ENCODE results near the gene CHST7. TPM values are rescaled to one million over a fixed set of nuclear protein-coding genes. Genes with fewer than 3 reads are reported as not detected.
A peak's percentile ranks its signal among the peaks of the same experiment; 100 is the strongest.

Gene CHST7
- total RNA-seq, 1 donor from 2014 or later: 54.6 TPM

DNA sequence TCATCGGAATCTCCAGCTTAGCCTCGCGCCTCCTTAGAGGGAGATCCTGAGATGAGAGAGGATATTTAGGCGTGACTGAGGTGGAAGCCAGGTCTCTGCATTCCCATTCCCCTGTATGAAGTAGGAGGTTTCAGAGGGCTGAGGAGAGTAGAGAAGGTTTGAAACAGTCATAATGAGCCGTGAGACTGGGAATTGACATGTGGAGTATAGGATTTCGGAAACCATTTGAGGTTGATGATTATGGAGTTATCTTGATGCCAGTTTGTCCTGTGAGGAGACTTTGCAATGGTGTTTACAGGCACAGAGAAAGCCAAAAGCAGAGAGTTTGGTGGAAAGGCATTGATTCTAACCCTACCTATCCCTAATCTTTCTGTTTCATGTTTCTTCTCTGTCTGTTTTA is 2.0 kb downstream of the CHST7 start:
- peak overlapping the region; percentile 95 for H3K4me3 Mint-ChIP-seq (ENCODE audit: unreplicated experiment)
- DNase-seq (ENCODE audit: low spot score): no peak
- TF ChIP-seq, protein P1, sequence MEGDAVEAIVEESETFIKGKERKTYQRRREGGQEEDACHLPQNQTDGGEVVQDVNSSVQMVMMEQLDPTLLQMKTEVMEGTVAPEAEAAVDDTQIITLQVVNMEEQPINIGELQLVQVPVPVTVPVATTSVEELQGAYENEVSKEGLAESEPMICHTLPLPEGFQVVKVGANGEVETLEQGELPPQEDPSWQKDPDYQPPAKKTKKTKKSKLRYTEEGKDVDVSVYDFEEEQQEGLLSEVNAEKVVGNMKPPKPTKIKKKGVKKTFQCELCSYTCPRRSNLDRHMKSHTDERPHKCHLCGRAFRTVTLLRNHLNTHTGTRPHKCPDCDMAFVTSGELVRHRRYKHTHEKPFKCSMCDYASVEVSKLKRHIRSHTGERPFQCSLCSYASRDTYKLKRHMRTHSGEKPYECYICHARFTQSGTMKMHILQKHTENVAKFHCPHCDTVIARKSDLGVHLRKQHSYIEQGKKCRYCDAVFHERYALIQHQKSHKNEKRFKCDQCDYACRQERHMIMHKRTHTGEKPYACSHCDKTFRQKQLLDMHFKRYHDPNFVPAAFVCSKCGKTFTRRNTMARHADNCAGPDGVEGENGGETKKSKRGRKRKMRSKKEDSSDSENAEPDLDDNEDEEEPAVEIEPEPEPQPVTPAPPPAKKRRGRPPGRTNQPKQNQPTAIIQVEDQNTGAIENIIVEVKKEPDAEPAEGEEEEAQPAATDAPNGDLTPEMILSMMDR (IDR thresholded peaks at IDR 0.05; ENCODE audit: unreplicated experiment): no peak
- peak overlapping the region; percentile 42 for H3K27ac Mint-ChIP-seq (ENCODE audit: unreplicated experiment)
- peaks cover 6% of the 10 kb centered on the region for H3K27me3 Mint-ChIP-seq (ENCODE audit: unreplicated experiment)
- peaks cover 9% of the 10 kb centered on the region for H3K36me3 Mint-ChIP-seq (ENCODE audit: low read depth, unreplicated experiment)
- peaks cover 35% of the 10 kb centered on the region for H3K4me1 Mint-ChIP-seq (ENCODE audit: unreplicated experiment)
- H3K9me3 Mint-ChIP-seq (ENCODE audit: unreplicated experiment): no peaks in the 10 kb centered on the region

DNA sequence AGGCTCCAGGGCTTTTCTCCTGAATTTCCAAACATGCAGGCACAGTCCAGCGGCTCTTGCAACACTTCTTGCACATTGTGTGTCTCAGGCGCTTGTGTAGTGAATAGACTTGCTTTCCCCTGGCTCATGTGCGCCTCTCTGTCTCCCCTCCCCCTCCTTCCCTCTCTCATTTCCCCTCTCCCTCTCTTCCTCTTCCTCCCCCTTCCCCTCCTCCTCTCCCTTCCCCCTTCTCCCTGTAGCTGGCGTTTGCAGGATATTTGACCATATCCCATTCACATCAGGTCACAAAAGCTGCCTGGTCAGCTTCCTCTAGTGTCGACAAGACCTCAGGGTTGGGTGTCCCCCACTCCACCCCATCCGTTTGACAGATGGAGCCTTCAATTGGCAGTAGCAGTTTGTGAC is 2.4 kb downstream of the CHST7 start:
- TF ChIP-seq, protein P1 (IDR thresholded peaks at IDR 0.05; ENCODE audit: unreplicated experiment): no peak
- peaks cover 35% of the 10 kb centered on the region for H3K4me1 Mint-ChIP-seq (ENCODE audit: unreplicated experiment)
- H3K36me3 Mint-ChIP-seq (ENCODE audit: low read depth, unreplicated experiment): peaks cover 9% of the 10 kb centered on the region
- H3K27ac Mint-ChIP-seq (ENCODE audit: unreplicated experiment): peak overlapping the region; percentile 71
- peak overlapping the region; percentile 95 for H3K4me3 Mint-ChIP-seq (ENCODE audit: unreplicated experiment)
- H3K27me3 Mint-ChIP-seq (ENCODE audit: unreplicated experiment): peaks cover 6% of the 10 kb centered on the region
- no peaks in the 10 kb centered on the region for H3K9me3 Mint-ChIP-seq (ENCODE audit: unreplicated experiment)
- DNase-seq (ENCODE audit: low spot score): peak; percentile 12

DNA sequence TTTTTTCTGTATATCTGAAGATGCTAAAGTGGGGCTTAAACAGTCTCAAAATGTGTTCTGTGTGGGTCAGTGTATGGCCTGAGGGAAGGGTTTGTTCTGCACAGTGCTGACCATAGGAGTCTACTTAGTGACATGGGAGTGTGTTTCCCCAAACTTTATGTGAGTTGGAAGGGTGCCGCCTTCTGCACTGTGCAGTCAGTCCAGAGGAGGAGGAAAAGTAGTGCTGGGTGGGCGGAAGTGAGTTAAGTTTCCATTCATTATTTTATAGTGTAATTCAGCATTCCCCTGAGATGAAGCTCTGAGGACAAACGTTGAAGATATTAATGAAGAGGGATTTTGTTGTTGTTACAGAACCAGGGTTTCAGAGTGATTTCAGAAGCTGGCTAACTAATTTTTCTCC is 2.9 kb downstream of the CHST7 start:
- H3K27me3 Mint-ChIP-seq (ENCODE audit: unreplicated experiment): peaks cover 6% of the 10 kb centered on the region
- peaks cover 9% of the 10 kb centered on the region for H3K36me3 Mint-ChIP-seq (ENCODE audit: low read depth, unreplicated experiment)
- H3K27ac Mint-ChIP-seq (ENCODE audit: unreplicated experiment): peak overlapping the region; percentile 71
- TF ChIP-seq, protein P1 (IDR thresholded peaks at IDR 0.05; ENCODE audit: unreplicated experiment): no peak
- H3K9me3 Mint-ChIP-seq (ENCODE audit: unreplicated experiment): no peaks in the 10 kb centered on the region
- H3K4me1 Mint-ChIP-seq (ENCODE audit: unreplicated experiment): peaks cover 35% of the 10 kb centered on the region
- H3K4me3 Mint-ChIP-seq (ENCODE audit: unreplicated experiment): peak overlapping the region; percentile 95
- no peak for DNase-seq (ENCODE audit: low spot score)

DNA sequence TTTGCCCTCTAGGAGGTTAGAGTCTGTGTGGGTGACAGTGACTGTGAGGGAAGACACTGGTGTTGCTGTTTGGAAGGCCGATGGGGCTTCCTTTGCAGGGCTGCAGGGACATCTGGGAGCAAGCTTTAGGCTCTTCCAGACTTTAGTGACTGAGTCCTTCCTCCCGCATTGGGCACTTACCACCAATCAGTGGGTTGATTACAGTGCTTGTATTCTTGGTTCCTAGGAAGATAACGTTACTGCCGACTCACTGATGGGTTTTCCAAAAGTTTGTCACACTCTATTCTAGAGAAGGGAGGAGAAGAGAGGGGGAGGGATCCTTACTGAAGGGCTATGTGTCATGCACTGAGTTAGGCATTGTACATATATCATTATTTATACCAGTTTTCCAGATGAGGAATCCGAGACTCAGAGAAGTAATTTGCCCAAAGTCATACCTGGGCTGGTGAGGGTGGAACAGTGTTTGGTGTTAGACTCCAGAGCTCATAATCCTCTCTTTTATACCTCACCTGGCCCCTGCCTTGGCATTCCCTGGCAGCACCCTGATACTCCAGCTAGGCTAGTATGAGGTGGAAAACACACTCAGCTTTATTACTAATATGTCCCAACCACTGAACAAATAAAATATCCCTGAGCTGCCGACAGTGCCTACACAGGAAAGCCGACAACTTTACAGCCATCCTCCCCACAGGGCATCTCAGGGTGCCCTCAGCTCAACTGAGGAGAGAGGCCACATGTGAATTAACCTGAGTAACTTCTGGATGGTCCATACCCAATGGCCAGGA is 3.8 kb downstream of the CHST7 start:
- peaks cover 9% of the 10 kb centered on the region for H3K36me3 Mint-ChIP-seq (ENCODE audit: low read depth, unreplicated experiment)
- peak overlapping the region; percentile 61 for H3K27ac Mint-ChIP-seq (ENCODE audit: unreplicated experiment)
- no peak for DNase-seq (ENCODE audit: low spot score)

DNA sequence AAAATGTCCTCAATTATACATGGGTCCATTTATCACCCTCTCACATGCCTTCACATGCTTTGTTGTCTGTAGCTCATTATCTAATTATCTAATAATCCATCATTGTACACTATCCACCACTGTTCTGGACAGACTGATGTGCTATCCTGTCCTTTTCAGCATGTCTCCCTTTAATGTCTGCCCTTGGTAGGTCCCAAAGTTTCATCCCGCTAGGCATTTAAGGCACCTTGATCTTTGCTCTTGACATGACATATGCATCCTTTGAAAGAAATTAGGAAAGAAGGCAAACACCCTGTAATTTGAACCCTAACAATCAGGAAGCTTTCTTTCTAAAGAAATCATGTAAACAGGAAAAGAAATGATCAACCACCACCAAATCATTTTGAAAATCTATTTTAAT is 5.7 kb downstream of the CHST7 start:
- no peaks in the 10 kb centered on the region for H3K9me3 Mint-ChIP-seq (ENCODE audit: unreplicated experiment)
- peaks cover 31% of the 10 kb centered on the region for H3K4me1 Mint-ChIP-seq (ENCODE audit: unreplicated experiment)
- H3K36me3 Mint-ChIP-seq (ENCODE audit: low read depth, unreplicated experiment): peaks cover 13% of the 10 kb centered on the region
- no peak overlapping the region for H3K27ac Mint-ChIP-seq (ENCODE audit: unreplicated experiment)
- peaks cover 4% of the 10 kb centered on the region for H3K27me3 Mint-ChIP-seq (ENCODE audit: unreplicated experiment)
- H3K4me3 Mint-ChIP-seq (ENCODE audit: unreplicated experiment): no peak overlapping the region
- DNase-seq (ENCODE audit: low spot score): no peak
- TF ChIP-seq, protein P1 (IDR thresholded peaks at IDR 0.05; ENCODE audit: unreplicated experiment): no peak

More for the DNA sequence above, 3.8 kb downstream of the CHST7 start:
- peaks cover 30% of the 10 kb centered on the region for H3K4me1 Mint-ChIP-seq (ENCODE audit: unreplicated experiment)
- H3K27me3 Mint-ChIP-seq (ENCODE audit: unreplicated experiment): peaks cover 5% of the 10 kb centered on the region
- no peaks in the 10 kb centered on the region for H3K9me3 Mint-ChIP-seq (ENCODE audit: unreplicated experiment)
- peak overlapping the region; percentile 95 for H3K4me3 Mint-ChIP-seq (ENCODE audit: unreplicated experiment)
- TF ChIP-seq, protein P1 (IDR thresholded peaks at IDR 0.05; ENCODE audit: unreplicated experiment): no peak
